ENCODE data around the gene TNPO3.

The TNPO3 gene

DNA sequence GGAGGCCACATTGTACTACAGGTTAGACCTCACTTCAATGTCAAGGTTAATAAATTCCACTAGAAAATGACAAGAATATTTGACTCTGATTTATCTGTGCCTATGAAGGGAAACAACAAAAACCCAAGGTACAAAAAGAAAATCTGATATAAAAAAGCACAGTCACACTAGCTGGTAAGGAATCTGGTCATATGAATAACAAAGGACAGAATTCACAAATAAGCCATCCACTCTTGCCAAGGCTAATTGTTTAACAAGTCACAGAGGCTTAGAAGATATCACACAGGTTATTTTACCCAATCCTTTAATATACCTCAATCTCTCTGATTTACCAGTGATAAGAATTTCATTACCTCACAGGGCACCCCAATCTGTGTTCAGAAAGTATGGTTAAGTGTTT is 69.3 kb downstream of the TNPO3 start:
- Histone ChIP-seq H3K27ac (replicated peaks; ENCODE audit: low read length) (no peak overlapping the region), H2BK15ac (ENCODE audit: low read length) (no peak overlapping the region), H4K8ac (ENCODE audit: low read depth, low read length) (no peak overlapping the region), H3K23ac (ENCODE audit: low read depth, low read length, poor library complexity) (no peak overlapping the region), H2AK5ac (ENCODE audit: low read depth, low read length) (no peak overlapping the region), H3K27me3 (ENCODE audit: control insufficient read depth in 3 of 3, insufficient read depth in 3 of 3, low read depth in 1 of 3, low read length in 3 of 3) (no peaks in the 10 kb centered on the region), H3K14ac (ENCODE audit: low read length) (no peak overlapping the region), H2BK12ac (ENCODE audit: low read length) (no peak overlapping the region), H3K4me1 (ENCODE audit: control insufficient read depth in 2 of 2, insufficient read depth in 1 of 2, low read depth in 1 of 2, low read length in 2 of 2) (no peaks in the 10 kb centered on the region), H2BK5ac (ENCODE audit: low read length) (no peak overlapping the region), H4K91ac (ENCODE audit: low read depth, low read length, poor library complexity) (no peak overlapping the region), H3K36me3 (replicated peaks in 1 of 2; ENCODE audit: control insufficient read depth in 2 of 2, insufficient read depth in 2 of 2, low read length in 2 of 2) (peaks cover 19 to 99% of the 10 kb centered on the region in 2 donors), H3K4ac (ENCODE audit: low read length) (no peak overlapping the region), H3K79me1 (ENCODE audit: low read depth, low read length) (no peaks in the 10 kb centered on the region), H3K4me3 (ENCODE audit: low read length in 2 of 2) (no peak overlapping the region), H2BK120ac (ENCODE audit: low read depth, low read length) (no peak overlapping the region), H3K9ac (ENCODE audit: low read depth, low read length, poor library complexity) (no peak overlapping the region), H3K9me3 (replicated peaks in 1 of 2; ENCODE audit: control insufficient read depth in 2 of 2, insufficient read depth in 1 of 2, low read depth in 1 of 2, low read length in 2 of 2) (no peaks in the 10 kb centered on the region), H2AFZ (ENCODE audit: low read length) (no peak overlapping the region), H3K18ac (ENCODE audit: low read length) (no peak overlapping the region), H3K4me2 (ENCODE audit: insufficient read depth, low read length, poor library complexity, severe bottlenecking) (no peak overlapping the region)
- DNase-seq (ENCODE audit: low spot score) = no peak

DNA sequence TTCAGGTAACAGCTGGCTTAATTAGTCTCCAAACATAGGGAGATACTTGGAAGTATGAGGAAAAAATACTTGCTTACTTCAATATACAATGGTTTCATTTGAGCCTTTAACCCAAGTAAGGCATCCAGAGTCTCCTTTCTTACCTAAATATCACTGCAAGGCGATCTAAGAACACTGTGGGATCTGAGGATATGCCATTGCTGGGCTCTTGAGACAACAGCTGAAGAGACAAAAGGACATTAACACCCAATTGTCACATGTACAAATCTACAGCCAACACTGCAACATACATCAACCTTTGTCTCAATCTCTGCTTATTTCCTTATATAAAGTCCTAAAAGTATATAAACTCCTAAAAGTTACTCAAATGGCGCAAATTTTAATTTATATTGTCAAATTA is 72.8 kb downstream of the TNPO3 start:
- Histone ChIP-seq H2BK120ac (ENCODE audit: low read depth, low read length) (no peak overlapping the region), H3K36me3 (replicated peaks in 1 of 2; ENCODE audit: control insufficient read depth in 2 of 2, insufficient read depth in 2 of 2, low read length in 2 of 2) (peaks cover 25 to 98% of the 10 kb centered on the region in 2 donors), H2AFZ (ENCODE audit: low read length) (no peak overlapping the region), H2BK12ac (ENCODE audit: low read length) (no peak overlapping the region), H3K4ac (ENCODE audit: low read length) (no peak overlapping the region), H3K9me3 (replicated peaks in 1 of 2; ENCODE audit: control insufficient read depth in 2 of 2, insufficient read depth in 1 of 2, low read depth in 1 of 2, low read length in 2 of 2) (no peaks in the 10 kb centered on the region), H3K27ac (replicated peaks; ENCODE audit: low read length) (no peak overlapping the region), H3K4me1 (ENCODE audit: control insufficient read depth in 2 of 2, insufficient read depth in 1 of 2, low read depth in 1 of 2, low read length in 2 of 2) (no peaks in the 10 kb centered on the region), H2BK5ac (ENCODE audit: low read length) (no peak overlapping the region), H3K27me3 (ENCODE audit: control insufficient read depth in 3 of 3, insufficient read depth in 3 of 3, low read depth in 1 of 3, low read length in 3 of 3) (no peaks in the 10 kb centered on the region), H3K4me2 (ENCODE audit: insufficient read depth, low read length, poor library complexity, severe bottlenecking) (no peak overlapping the region), H4K91ac (ENCODE audit: low read depth, low read length, poor library complexity) (no peak overlapping the region), H4K8ac (ENCODE audit: low read depth, low read length) (no peak overlapping the region), H2BK15ac (ENCODE audit: low read length) (no peak overlapping the region), H3K9ac (ENCODE audit: low read depth, low read length, poor library complexity) (no peak overlapping the region), H3K79me1 (ENCODE audit: low read depth, low read length) (no peaks in the 10 kb centered on the region), H3K14ac (ENCODE audit: low read length) (no peak overlapping the region), H3K4me3 (ENCODE audit: low read length in 2 of 2) (no peak overlapping the region), H2AK5ac (ENCODE audit: low read depth, low read length) (no peak overlapping the region), H3K18ac (ENCODE audit: low read length) (no peak overlapping the region), H3K23ac (ENCODE audit: low read depth, low read length, poor library complexity) (no peak overlapping the region)
- no CpG with 5 or more reads among the region's 2 CpGs for WGBS, 2 donors (ENCODE audit: extremely low coverage in 2 of 2, insufficient read length in 2 of 2, insufficient replicate concordance in 1 of 2)
- DNase-seq (ENCODE audit: low spot score) = no peak

DNA sequence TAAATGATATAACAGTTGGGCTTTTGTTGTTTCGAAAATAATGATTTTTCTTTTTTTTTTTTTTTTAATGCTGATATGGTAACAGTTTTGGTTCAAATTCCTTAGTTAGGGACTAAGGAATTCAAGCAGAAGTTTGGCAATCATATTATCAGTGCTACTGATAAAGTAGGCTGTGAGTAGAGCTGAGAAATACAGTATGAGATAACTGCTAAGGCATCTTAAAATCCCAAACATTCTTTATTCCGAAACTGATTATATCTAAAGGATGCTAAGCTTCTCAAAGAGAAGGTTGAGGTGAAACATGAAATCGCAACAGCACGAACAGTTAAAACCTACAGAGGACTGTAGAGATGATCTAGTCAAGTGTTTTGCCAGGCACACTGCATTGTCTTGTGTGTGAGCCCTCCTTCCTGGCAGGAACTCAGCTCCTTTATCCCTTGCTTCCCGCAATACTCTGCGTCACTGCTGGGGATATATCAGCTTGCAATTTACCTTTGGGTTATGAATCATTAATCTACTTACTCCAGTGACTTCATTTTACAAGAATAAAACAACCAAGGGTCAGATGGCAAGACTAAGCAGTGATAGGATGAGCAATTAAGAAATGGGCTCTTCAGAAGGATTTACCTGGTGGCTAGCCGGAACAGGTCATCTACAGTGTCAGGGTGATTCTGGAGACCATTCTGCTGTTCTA is 80.5 kb downstream of the TNPO3 start:
- DNase-seq (ENCODE audit: low spot score) = no peak
- H3K27ac ChIP-seq (replicated peaks; ENCODE audit: low read length) = no peak overlapping the region
- WGBS, 2 donors (ENCODE audit: extremely low coverage in 2 of 2, insufficient read length in 2 of 2, insufficient replicate concordance in 1 of 2) = no CpG with 5 or more reads among the region's 7 CpGs

DNA sequence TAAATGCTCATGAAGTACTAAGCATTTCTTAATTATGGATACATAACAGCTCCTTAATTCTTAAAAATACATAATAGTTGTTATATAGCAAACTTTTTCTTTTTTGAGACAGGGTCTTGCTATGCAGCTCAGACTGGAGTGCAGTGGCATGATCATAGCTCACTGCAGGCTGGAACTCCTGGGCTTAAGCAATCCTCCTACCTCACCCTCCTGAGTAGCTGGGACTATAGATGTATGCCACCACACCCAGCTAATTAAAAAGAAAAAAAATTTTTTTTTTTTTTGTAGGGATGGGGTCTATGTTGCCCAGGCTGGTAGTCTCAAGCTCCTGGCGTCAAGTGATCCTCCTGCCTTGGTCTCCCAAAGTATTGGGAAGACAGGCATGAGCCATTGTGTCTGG is 86.3 kb downstream of the TNPO3 start:
- Histone ChIP-seq H2BK15ac (ENCODE audit: low read length) (no peak overlapping the region), H4K91ac (ENCODE audit: low read depth, low read length, poor library complexity) (no peak overlapping the region), H2BK5ac (ENCODE audit: low read length) (no peak overlapping the region), H3K9ac (ENCODE audit: low read depth, low read length, poor library complexity) (no peak overlapping the region), H3K14ac (ENCODE audit: low read length) (no peak overlapping the region), H4K8ac (ENCODE audit: low read depth, low read length) (no peak overlapping the region), H3K4me2 (ENCODE audit: insufficient read depth, low read length, poor library complexity, severe bottlenecking) (no peak overlapping the region), H3K9me3 (replicated peaks in 1 of 2; ENCODE audit: control insufficient read depth in 2 of 2, insufficient read depth in 1 of 2, low read depth in 1 of 2, low read length in 2 of 2) (no peaks in the 10 kb centered on the region), H3K27ac (replicated peaks; ENCODE audit: low read length) (no peak overlapping the region), H2AFZ (ENCODE audit: low read length) (no peak overlapping the region), H2BK12ac (ENCODE audit: low read length) (no peak overlapping the region), H2AK5ac (ENCODE audit: low read depth, low read length) (no peak overlapping the region), H3K27me3 (ENCODE audit: control insufficient read depth in 3 of 3, insufficient read depth in 3 of 3, low read depth in 1 of 3, low read length in 3 of 3) (no peaks in the 10 kb centered on the region), H3K4me1 (ENCODE audit: control insufficient read depth in 2 of 2, insufficient read depth in 1 of 2, low read depth in 1 of 2, low read length in 2 of 2) (no peaks in the 10 kb centered on the region), H3K23ac (ENCODE audit: low read depth, low read length, poor library complexity) (no peak overlapping the region), H3K18ac (ENCODE audit: low read length) (no peak overlapping the region), H3K36me3 (replicated peaks in 1 of 2; ENCODE audit: control insufficient read depth in 2 of 2, insufficient read depth in 2 of 2, low read length in 2 of 2) (peaks cover 25 to 95% of the 10 kb centered on the region in 2 donors), H3K79me1 (ENCODE audit: low read depth, low read length) (no peaks in the 10 kb centered on the region), H3K4ac (ENCODE audit: low read length) (no peak overlapping the region), H3K4me3 (ENCODE audit: low read length in 2 of 2) (no peak overlapping the region), H2BK120ac (ENCODE audit: low read depth, low read length) (no peak overlapping the region)
- no CpG with 5 or more reads among the region's 1 CpG for WGBS, 2 donors (ENCODE audit: extremely low coverage in 2 of 2, insufficient read length in 2 of 2, insufficient replicate concordance in 1 of 2)
- no peak for DNase-seq (ENCODE audit: low spot score)

More for the DNA sequence above, 80.5 kb downstream of the TNPO3 start:
- Histone ChIP-seq H4K8ac (ENCODE audit: low read depth, low read length) (no peak overlapping the region), H3K4ac (ENCODE audit: low read length) (no peak overlapping the region), H3K9me3 (replicated peaks in 1 of 2; ENCODE audit: control insufficient read depth in 2 of 2, insufficient read depth in 1 of 2, low read depth in 1 of 2, low read length in 2 of 2) (no peaks in the 10 kb centered on the region), H3K36me3 (replicated peaks in 1 of 2; ENCODE audit: control insufficient read depth in 2 of 2, insufficient read depth in 2 of 2, low read length in 2 of 2) (peaks cover 21 to 92% of the 10 kb centered on the region in 2 donors), H2BK12ac (ENCODE audit: low read length) (no peak overlapping the region), H3K27me3 (ENCODE audit: control insufficient read depth in 3 of 3, insufficient read depth in 3 of 3, low read depth in 1 of 3, low read length in 3 of 3) (no peaks in the 10 kb centered on the region), H2BK5ac (ENCODE audit: low read length) (no peak overlapping the region), H3K4me1 (ENCODE audit: control insufficient read depth in 2 of 2, insufficient read depth in 1 of 2, low read depth in 1 of 2, low read length in 2 of 2) (no peaks in the 10 kb centered on the region), H2AK5ac (ENCODE audit: low read depth, low read length) (no peak overlapping the region), H4K91ac (ENCODE audit: low read depth, low read length, poor library complexity) (no peak overlapping the region), H3K14ac (ENCODE audit: low read length) (no peak overlapping the region), H3K4me2 (ENCODE audit: insufficient read depth, low read length, poor library complexity, severe bottlenecking) (no peak overlapping the region), H3K4me3 (ENCODE audit: low read length in 2 of 2) (no peak overlapping the region), H3K23ac (ENCODE audit: low read depth, low read length, poor library complexity) (no peak overlapping the region), H2AFZ (ENCODE audit: low read length) (no peak overlapping the region), H2BK15ac (ENCODE audit: low read length) (no peak overlapping the region), H3K9ac (ENCODE audit: low read depth, low read length, poor library complexity) (no peak overlapping the region), H3K79me1 (ENCODE audit: low read depth, low read length) (no peaks in the 10 kb centered on the region), H2BK120ac (ENCODE audit: low read depth, low read length) (no peak overlapping the region), H3K18ac (ENCODE audit: low read length) (no peak overlapping the region)

All from neuronal stem cell (in vitro differentiated cells).